ENCODE results near the gene OR51G1.
"Not testable (repeated sequence)": the region's sequence is repeated elsewhere in the genome, so short reads cannot be mapped to it uniquely, and the experiment has no call there.

Gene OR51G1, protein sequence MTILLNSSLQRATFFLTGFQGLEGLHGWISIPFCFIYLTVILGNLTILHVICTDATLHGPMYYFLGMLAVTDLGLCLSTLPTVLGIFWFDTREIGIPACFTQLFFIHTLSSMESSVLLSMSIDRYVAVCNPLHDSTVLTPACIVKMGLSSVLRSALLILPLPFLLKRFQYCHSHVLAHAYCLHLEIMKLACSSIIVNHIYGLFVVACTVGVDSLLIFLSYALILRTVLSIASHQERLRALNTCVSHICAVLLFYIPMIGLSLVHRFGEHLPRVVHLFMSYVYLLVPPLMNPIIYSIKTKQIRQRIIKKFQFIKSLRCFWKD

DNA sequence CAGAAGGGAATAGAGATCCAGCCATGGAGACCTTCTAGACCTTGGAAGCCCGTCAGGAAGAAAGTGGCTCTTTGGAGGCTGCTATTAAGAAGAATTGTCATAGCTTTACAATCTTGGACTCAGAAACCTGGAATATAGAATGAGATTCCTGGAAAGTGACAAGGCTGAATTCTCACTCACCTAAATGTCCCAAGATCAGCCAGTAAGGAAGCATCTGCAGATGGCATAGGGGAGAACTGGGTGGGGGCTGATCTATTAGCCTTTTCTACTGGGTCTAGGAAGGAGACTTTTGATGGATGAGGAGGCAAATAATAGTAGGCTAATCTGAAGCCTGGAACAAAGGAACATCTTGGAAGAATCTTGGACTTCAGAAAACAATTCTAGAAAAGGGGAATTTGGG is at the start of gene OR51G1:
Gene OR51G1, minus strand, starts transcription at position 101 of the 400 bp plus-strand sequence. Its CDS starts 0 bp downstream, at position 101.
- DNase-seq (ENCODE audit: low read depth, low spot score): no peak
- H3K4me3 ChIP-seq (ENCODE audit: low read depth, low read length): no peak within 1 kb of the TSS
- TF ChIP-seq, protein P1, sequence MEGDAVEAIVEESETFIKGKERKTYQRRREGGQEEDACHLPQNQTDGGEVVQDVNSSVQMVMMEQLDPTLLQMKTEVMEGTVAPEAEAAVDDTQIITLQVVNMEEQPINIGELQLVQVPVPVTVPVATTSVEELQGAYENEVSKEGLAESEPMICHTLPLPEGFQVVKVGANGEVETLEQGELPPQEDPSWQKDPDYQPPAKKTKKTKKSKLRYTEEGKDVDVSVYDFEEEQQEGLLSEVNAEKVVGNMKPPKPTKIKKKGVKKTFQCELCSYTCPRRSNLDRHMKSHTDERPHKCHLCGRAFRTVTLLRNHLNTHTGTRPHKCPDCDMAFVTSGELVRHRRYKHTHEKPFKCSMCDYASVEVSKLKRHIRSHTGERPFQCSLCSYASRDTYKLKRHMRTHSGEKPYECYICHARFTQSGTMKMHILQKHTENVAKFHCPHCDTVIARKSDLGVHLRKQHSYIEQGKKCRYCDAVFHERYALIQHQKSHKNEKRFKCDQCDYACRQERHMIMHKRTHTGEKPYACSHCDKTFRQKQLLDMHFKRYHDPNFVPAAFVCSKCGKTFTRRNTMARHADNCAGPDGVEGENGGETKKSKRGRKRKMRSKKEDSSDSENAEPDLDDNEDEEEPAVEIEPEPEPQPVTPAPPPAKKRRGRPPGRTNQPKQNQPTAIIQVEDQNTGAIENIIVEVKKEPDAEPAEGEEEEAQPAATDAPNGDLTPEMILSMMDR (IDR thresholded peaks at IDR 0.05; ENCODE audit: low read depth, low read length): no peak
- in situ Hi-C loops (cut with HindIII; ENCODE audit: low sequenced_read_pairs): no loop called here

DNA sequence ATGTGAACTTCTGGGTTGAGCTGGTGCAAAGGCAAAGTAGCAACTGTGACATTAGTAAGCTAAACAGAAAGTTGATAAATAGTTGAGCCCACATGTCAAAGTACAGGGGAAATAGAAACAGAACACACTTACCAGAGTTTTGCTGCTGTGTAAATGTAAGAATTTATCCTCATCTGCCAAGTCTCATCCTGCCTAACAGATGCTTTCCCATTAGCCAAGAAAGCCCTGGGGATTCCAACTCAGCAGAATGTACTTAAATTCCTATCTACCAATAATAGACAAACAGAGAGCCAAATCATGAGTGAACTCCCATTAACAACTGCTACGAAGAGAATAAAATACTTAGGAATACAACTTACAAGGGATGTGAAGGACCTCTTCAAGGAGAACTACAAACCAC is 38.7 kb upstream of the OR51G1 start:
- in situ Hi-C loops (cut with HindIII; ENCODE audit: low sequenced_read_pairs): no loop called here
- TF ChIP-seq, protein P1 (IDR thresholded peaks at IDR 0.05; ENCODE audit: low read depth, low read length): no peak
- DNase-seq (ENCODE audit: low read depth, low spot score): no peak
- H3K4me3 ChIP-seq (ENCODE audit: low read depth, low read length): no peak overlapping the region

DNA sequence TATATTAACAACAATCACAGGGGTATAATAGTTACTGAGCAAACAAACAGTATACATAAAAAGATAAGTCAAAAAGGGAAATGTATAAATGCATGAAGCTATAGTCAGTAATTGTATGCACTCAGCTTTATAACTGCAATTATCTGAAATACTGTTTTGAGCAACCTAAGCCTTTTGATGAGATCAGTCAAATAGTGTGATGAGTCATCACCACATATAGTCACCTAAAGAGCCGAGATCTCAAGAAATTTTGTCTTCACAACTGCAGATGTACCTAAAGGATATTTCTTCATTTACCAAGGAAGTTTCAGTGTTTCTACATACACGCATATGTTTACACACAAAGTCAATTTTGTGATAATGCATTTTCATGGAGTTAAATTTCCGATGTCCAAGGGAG is 36.7 kb upstream of the OR51G1 start:
- TF ChIP-seq, protein P1 (IDR thresholded peaks at IDR 0.05; ENCODE audit: low read depth, low read length): no peak
- H3K4me3 ChIP-seq (ENCODE audit: low read depth, low read length): no peak overlapping the region
- in situ Hi-C loops (cut with HindIII; ENCODE audit: low sequenced_read_pairs): no loop called here
- DNase-seq (ENCODE audit: low read depth, low spot score): no peak

DNA sequence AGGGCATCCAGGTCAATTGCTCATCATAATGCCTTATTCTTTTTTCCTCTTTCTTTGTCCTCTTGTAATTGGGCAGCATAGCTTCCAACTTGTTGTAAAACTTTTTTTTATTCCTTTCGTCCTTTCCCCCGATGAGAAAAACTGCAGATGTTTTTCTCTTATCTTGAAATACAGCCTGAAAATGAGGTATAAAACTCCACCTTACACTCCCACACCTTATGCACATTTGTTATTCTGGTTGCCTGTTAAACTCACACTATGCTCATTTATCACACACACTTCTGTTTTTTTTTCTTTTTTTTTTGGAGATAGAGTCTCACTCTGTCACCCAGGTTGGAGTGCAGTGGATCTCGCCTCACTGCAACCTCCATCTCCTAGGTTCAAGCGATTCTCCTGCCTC is 33.3 kb upstream of the OR51G1 start:
- no peak overlapping the region for H3K4me3 ChIP-seq (ENCODE audit: low read depth, low read length)
- no peak for DNase-seq (ENCODE audit: low read depth, low spot score)
- in situ Hi-C loops (cut with HindIII; ENCODE audit: low sequenced_read_pairs): no loop called here
- TF ChIP-seq, protein P1 (IDR thresholded peaks at IDR 0.05; ENCODE audit: low read depth, low read length): no peak

DNA sequence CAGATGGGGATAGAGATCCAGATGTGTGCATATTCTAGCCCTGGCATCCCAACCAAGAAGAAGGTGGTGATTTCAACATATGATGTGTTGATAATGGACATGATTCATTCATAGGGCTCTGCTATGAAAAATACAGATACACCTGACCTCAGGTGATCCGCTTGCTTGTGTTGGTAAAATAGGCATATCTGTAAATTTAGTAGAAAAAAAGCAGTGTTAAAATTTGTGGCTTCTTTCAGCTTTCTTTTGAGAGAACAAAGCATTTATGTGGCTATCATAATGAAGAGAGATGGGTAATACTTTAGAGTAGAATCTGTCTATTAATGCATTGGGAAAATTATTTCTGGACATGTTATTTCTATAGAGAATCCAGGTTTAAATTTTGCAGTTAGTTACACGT is 31.5 kb upstream of the OR51G1 start, which contains the start of gene OR51A2:
Gene OR51A2, minus strand, starts transcription at position 101 of the 400 bp plus-strand sequence. Its CDS starts 0 bp downstream, at position 101.
- in situ Hi-C loops (cut with HindIII; ENCODE audit: low sequenced_read_pairs); H3K4me3 ChIP-seq (ENCODE audit: low read depth, low read length); DNase-seq (ENCODE audit: low read depth, low spot score): not testable (repeated sequence)

DNA sequence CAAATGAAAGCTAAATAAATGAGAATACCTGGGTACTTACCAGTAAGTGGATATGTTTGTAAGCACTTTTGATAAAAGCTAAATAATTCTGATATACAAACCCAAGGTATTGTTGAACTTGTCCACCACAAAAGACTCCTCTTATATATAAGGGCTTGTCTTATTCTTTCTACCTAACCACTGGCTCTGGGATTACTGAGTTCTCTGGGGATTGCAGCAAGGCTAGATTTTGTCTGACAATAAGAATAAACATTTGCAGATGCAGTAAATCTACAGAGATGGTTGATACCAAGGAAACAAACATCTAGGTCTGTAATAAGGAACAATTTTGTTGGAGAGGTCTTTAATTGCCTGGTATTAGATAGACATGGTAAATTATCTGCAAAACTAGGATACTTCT is 23.4 kb upstream of the OR51G1 start, which contains the start of gene OR51A4:
Gene OR51A4, minus strand, starts transcription at position 101 of the 400 bp plus-strand sequence. CDS start 505 bp downstream, outside the sequence.
- TF ChIP-seq, protein P1 (IDR thresholded peaks at IDR 0.05; ENCODE audit: low read depth, low read length): no peak
- DNase-seq (ENCODE audit: low read depth, low spot score): no peak
- in situ Hi-C loops (cut with HindIII; ENCODE audit: low sequenced_read_pairs): no loop called here
- no peak within 1 kb of the TSS for H3K4me3 ChIP-seq (ENCODE audit: low read depth, low read length)

DNA sequence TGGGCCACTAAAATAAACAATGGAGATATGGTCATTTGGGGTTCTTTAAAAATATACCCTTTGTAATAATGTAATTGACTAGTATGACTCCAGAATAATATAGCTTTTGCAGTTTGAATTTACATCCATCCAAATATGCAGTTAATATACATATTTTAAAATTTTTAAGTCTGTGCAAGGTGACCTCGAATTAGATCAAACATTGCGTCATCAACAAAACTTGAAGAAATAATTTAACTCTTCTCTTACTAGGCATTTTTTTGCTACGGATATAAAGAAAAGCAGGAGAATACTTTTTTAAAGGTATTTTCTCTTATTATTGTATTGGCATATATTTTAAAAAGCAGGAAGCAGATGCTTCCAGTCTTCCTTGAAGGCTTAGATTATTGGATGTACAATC is 12.6 kb upstream of the OR51G1 start:
- no peak overlapping the region for H3K4me3 ChIP-seq (ENCODE audit: low read depth, low read length)
- DNase-seq (ENCODE audit: low read depth, low spot score): no peak
- in situ Hi-C loops (cut with HindIII; ENCODE audit: low sequenced_read_pairs): no loop called here
- TF ChIP-seq, protein P1 (IDR thresholded peaks at IDR 0.05; ENCODE audit: low read depth, low read length): no peak
